Activated B cell treated with CpG ODN at 0.5 μM for 24 hours (primary cell): ENCODE measurements around the gene MRM2. TPM values are rescaled to one million over a fixed set of nuclear protein-coding genes. Genes with fewer than 3 reads are reported as not detected.

Source experiments
- ATAC-seq: fragments of 200-7000 bp; cut with Tn5 transposase; one replicate; pipeline ENCODE4 v1.10.0; 2021; ENCODE audit warnings: low read depth, mild to moderate bottlenecking, moderate library complexity
- CTCF ChIA-PET: fragments of 350-600 bp; sonication (Branson Sonifier 250); formaldehyde crosslinking; loops from one replicate; lab custom pipeline; 2021; ENCODE audit warnings: antibody characterized with exemption; lab: Charles Lee
- POLR2A ChIA-PET: fragments of 350-600 bp; sonication (Branson Sonifier 250); formaldehyde crosslinking; loops from one replicate; lab custom pipeline; 2021; ENCODE audit warnings: antibody characterized with exemption; lab: Charles Lee
- DNase-seq: peaks from one replicate; pipeline ENCODE4 v3.0.0; 2022
- H3K27ac Mint-ChIP-seq: one replicate; pipeline ENCODE4 v1.8.0; 2020; ENCODE audit warnings: mixed read lengths
- H3K27me3 Mint-ChIP-seq: one replicate; pipeline ENCODE4 v1.8.0; 2021; ENCODE audit warnings: mixed read lengths
- H3K36me3 Mint-ChIP-seq: one replicate; pipeline ENCODE4 v1.8.0; 2021; ENCODE audit warnings: low read depth, mixed read lengths
- H3K4me1 Mint-ChIP-seq: one replicate; pipeline ENCODE4 v1.8.0; 2021; ENCODE audit warnings: mixed read lengths
- H3K4me3 Mint-ChIP-seq: one replicate; pipeline ENCODE4 v1.8.0; 2020; ENCODE audit warnings: mild to moderate bottlenecking, mixed read lengths
- H3K9me3 Mint-ChIP-seq: one replicate; pipeline ENCODE4 v1.8.0; 2020; ENCODE audit warnings: mixed read lengths
- CTCF ChIP-seq: fragments of 200-600 bp; IDR thresholded peaks from one replicate; pipeline ENCODE4 v1.8.0; 2022; ENCODE audit warnings: antibody characterized with exemption, mild to moderate bottlenecking
- intact Hi-C: fragments of 100-400 bp; cut with micrococcal nuclease; formaldehyde crosslinking; loops from one replicate; pipeline ENCODE4 v1.15.1; 2024
- total RNA-seq: library from RNA; stranded (reverse); gene quantifications from 2 replicates; pipeline ENCODE4 v1.2.3, GENCODE V29; 2022

MRM2 gene
- total RNA-seq, 1 donor from 2014 or later: 35.3 TPM

- peaks cover 9% of the 10 kb centered on the region for H3K4me1 Mint-ChIP-seq
Observed at GRCh38 chr7:2211259-2211880, 30.6 kb downstream of the MRM2 start.

GRCh38 chr7:2210551-2211258 is 31.3 kb downstream of the MRM2 start:
- TF ChIP-seq CTCF: no peak
- DNase-seq (no peak), ATAC-seq (no peak)
- H3K4me1 Mint-ChIP-seq: peaks cover 9% of the 10 kb centered on the region
- H3K27me3 Mint-ChIP-seq: no peaks in the 10 kb centered on the region
- intact Hi-C loops: no loop called here
- ChIA-PET POLR2A (no interaction called here), CTCF (interaction anchor here (1.0 kb wide), 1 partner anchor 28 kb away, joined by 3 read pairs; no protein-coding TSS in a partner anchor)
- peaks cover 76% of the 10 kb centered on the region for H3K36me3 Mint-ChIP-seq
- no peak overlapping the region for H3K4me3 Mint-ChIP-seq
- no peaks in the 10 kb centered on the region for H3K9me3 Mint-ChIP-seq
- no peak overlapping the region for H3K27ac Mint-ChIP-seq

More at GRCh38 chr7:2211259-2211880, 30.6 kb downstream of the MRM2 start:
- no peak for TF ChIP-seq CTCF
- Mint-ChIP-seq H3K9me3 (no peaks in the 10 kb centered on the region), H3K27me3 (no peaks in the 10 kb centered on the region), H3K4me3 (no peak overlapping the region), H3K27ac (no peak overlapping the region), H3K36me3 (peaks cover 79% of the 10 kb centered on the region)
- DNase-seq (no peak), ATAC-seq (no peak)
- ChIA-PET POLR2A (no interaction called here), CTCF (no interaction called here)
- intact Hi-C loops: no loop called here

- POLR2A ChIA-PET: interaction anchor here (1.2 kb wide), 1 partner anchor 27 kb away, joined by 4 read pairs; no protein-coding TSS in a partner anchor
- CTCF ChIA-PET: interaction anchor here (0.8 to 2.0 kb wide), 9 partner anchors 15 to 631 kb away, joined by 3 to 8 read pairs (median 4); no protein-coding TSS in a partner anchor
- ATAC-seq: peak; percentile 19
- Mint-ChIP-seq H3K4me3 (no peak overlapping the region), H3K4me1 (peaks cover 9% of the 10 kb centered on the region), H3K27ac (peak overlapping the region; percentile 59), H3K36me3 (peaks cover 68% of the 10 kb centered on the region), H3K9me3 (no peaks in the 10 kb centered on the region), H3K27me3 (no peaks in the 10 kb centered on the region)
- DNase-seq: no peak
- no peak for TF ChIP-seq CTCF
- intact Hi-C loops: loop anchor here (1.0 kb wide), 3 partner anchors 110 to 631 kb away; no protein-coding TSS in a partner anchor
Observed at GRCh38 chr7:2209961-2210323, 32.1 kb downstream of the MRM2 start.

- Mint-ChIP-seq H3K4me3 (no peak overlapping the region), H3K4me1 (peaks cover 11% of the 10 kb centered on the region), H3K9me3 (no peaks in the 10 kb centered on the region), H3K27ac (peak overlapping the region; percentile 59), H3K36me3 (peaks cover 62% of the 10 kb centered on the region), H3K27me3 (no peaks in the 10 kb centered on the region)
- intact Hi-C loops: loop anchor here (1.0 kb wide), 3 partner anchors 109 to 630 kb away; no protein-coding TSS in a partner anchor
- ChIA-PET CTCF (interaction anchor here (0.8 to 2.0 kb wide), 9 partner anchors 14 to 630 kb away, joined by 3 to 8 read pairs (median 4); no protein-coding TSS in a partner anchor), POLR2A (interaction anchor here (1.2 kb wide), 1 partner anchor 28 kb away, joined by 4 read pairs; no protein-coding TSS in a partner anchor)
- no peak for TF ChIP-seq CTCF
- peak; percentile 58 for DNase-seq
- ATAC-seq: peak; percentile 85
Observed at GRCh38 chr7:2209146-2209960, 32.7 kb downstream of the MRM2 start.
